Endothelial cell of umbilical vein (primary cell): ENCODE results near the gene ZFR2. TPM values are rescaled to one million over a fixed set of nuclear protein-coding genes. Genes with fewer than 3 reads are reported as not detected.

Experiments used
- Bru-seq: library from RNA; stranded (reverse); fragments of 400-500 nt; gene quantifications from one replicate; lab custom pipeline; 2021; lab: Mats Ljungman, UMichigan
- BruChase-seq, 2 experiments: library from RNA; stranded (reverse); fragments of 400-500 nt; gene quantifications; one replicate each; lab custom pipeline; 2021; lab: Mats Ljungman, UMichigan
- BruUV-seq: library from RNA; stranded (reverse); fragments of 400-500 nt; replicated peaks from 2 replicates; lab custom pipeline; 2021; lab: Mats Ljungman, UMichigan
- CTCF ChIA-PET: fragments of 300-600, 350-600 bp; sonication (Branson Sonifier 250); formaldehyde crosslinking; loops from one replicate; lab custom pipeline; 2021; ENCODE audit warnings: antibody characterized with exemption, inconsistent platforms; lab: Charles Lee
- POLR2A ChIA-PET: fragments of 300-600, 350-600 bp; sonication (Branson Sonifier 250); formaldehyde crosslinking; loops from one replicate; lab custom pipeline; 2021; ENCODE audit warnings: antibody characterized with exemption, inconsistent platforms; lab: Charles Lee
- DNase-seq: peaks from one replicate; pipeline ENCODE4 v3.0.0-alpha.2; 2011; ENCODE audit warnings: low read depth, low spot score
- FAIRE-seq: peaks from 2 replicates; lab custom pipeline; 2011; peaks lifted over from hg19 to GRCh38; lab: Jason Lieb, UNC
- H2AFZ ChIP-seq: 2 replicates; pipeline ENCODE4 v1.6.0; 2012; ENCODE audit warnings: low read depth, low read length, control low read depth, inconsistent platforms
- H3K27ac ChIP-seq: 2 replicates; pipeline ENCODE4 v1.5.1; 2011; ENCODE audit warnings: low read depth, mild to moderate bottlenecking, control low read depth, low read length, moderate library complexity; ENCODE audit not compliant: insufficient read depth
- H3K27me3 ChIP-seq, 2 experiments: 2 replicates each; pipeline versions ENCODE4 v1.6.0 to v1.6.1; 2011; ENCODE audit warnings: low read length in 2 of 2, mixed read lengths in 1 of 2; ENCODE audit not compliant: control insufficient read depth in 2 of 2, insufficient read depth in 2 of 2
- H3K36me3 ChIP-seq, 2 experiments: 2 replicates in 1 of 2; 3 replicates in 1 of 2; pipeline ENCODE4 v1.5.1; 2011; ENCODE audit warnings: low read length in 2 of 2, mild to moderate bottlenecking in 1 of 2, moderate library complexity in 1 of 2; ENCODE audit not compliant: control insufficient read depth in 2 of 2, insufficient read depth in 2 of 2; ENCODE audit errors: extremely low read depth in 1 of 2
- H3K4me1 ChIP-seq: 3 replicates; pipeline ENCODE4 v1.5.1; 2011; ENCODE audit warnings: mild to moderate bottlenecking, low read length; ENCODE audit not compliant: control insufficient read depth, insufficient read depth; ENCODE audit errors: extremely low read depth
- H3K4me2 ChIP-seq: 2 replicates; pipeline ENCODE4 v1.6.1; 2011; ENCODE audit warnings: low read length, control low read depth, mixed read lengths; ENCODE audit not compliant: insufficient read depth
- H3K4me3 ChIP-seq, 3 experiments: fragments of 200-600 bp in 1 of 3; sonication (generic), shearing (Covaris generic) in 1 of 3; replicated peaks in 1 of 3; 2 replicates each; pipeline ENCODE4 v1.5.1; 2011 to 2016; ENCODE audit warnings: control low read depth in 3 of 3, low read length in 3 of 3, mild to moderate bottlenecking in 2 of 3, inconsistent platforms in 1 of 3, low read depth in 1 of 3, moderate library complexity in 1 of 3; ENCODE audit not compliant: insufficient read depth in 1 of 3
- H3K79me2 ChIP-seq: 2 replicates; pipeline ENCODE4 v1.6.0; 2012; ENCODE audit warnings: low read length, inconsistent platforms; ENCODE audit not compliant: control insufficient read depth, insufficient read depth
- H3K9ac ChIP-seq: replicated peaks from 2 replicates; pipeline ENCODE3; 2011; ENCODE audit warnings: low read length, control low read depth; ENCODE audit not compliant: insufficient read depth; ENCODE audit errors: extremely low read depth
- H3K9me1 ChIP-seq: replicated peaks from 3 replicates; pipeline ENCODE4 v1.6.0; 2011; ENCODE audit warnings: mild to moderate bottlenecking, low read length; ENCODE audit not compliant: control insufficient read depth, insufficient read depth; ENCODE audit errors: extremely low read depth
- H3K9me3 ChIP-seq: replicated peaks from 2 replicates; pipeline ENCODE4 v1.5.1; 2012; ENCODE audit warnings: low read length, inconsistent platforms; ENCODE audit not compliant: control insufficient read depth, insufficient read depth
- H4K20me1 ChIP-seq: replicated peaks from 2 replicates; pipeline ENCODE3; 2011; ENCODE audit warnings: mild to moderate bottlenecking, low read length; ENCODE audit not compliant: control insufficient read depth, insufficient read depth; ENCODE audit errors: extremely low read depth
- EZH2 ChIP-seq: IDR thresholded peaks from 2 replicates; pipeline ENCODE4 v1.6.1; 2012; ENCODE audit warnings: borderline replicate concordance, low read depth, mild to moderate bottlenecking, moderate library complexity, low read length, inconsistent platforms; ENCODE audit not compliant: severe bottlenecking
- GATA2 ChIP-seq: IDR thresholded peaks from 2 replicates; pipeline ENCODE4 v1.7.0; 2011; ENCODE audit warnings: low read depth, mild to moderate bottlenecking, moderate library complexity, mixed read lengths, low read length; ENCODE audit not compliant: insufficient read length, insufficient read depth
- MYC ChIP-seq: IDR thresholded peaks from one replicate; pipeline ENCODE4 v1.6.1; 2011; ENCODE audit warnings: mild to moderate bottlenecking, low read depth, low read length
- POLR2A ChIP-seq: IDR thresholded peaks from 2 replicates; pipeline ENCODE4 v1.6.1; 2012; ENCODE audit warnings: low read depth, mild to moderate bottlenecking, control low read depth, low read length
- dilution Hi-C: fragments of 300-500 bp; cut with MboI; formaldehyde crosslinking; loops from one replicate; pipeline ENCODE4 v1.15.0; 2019; ENCODE audit warnings: low sequenced_read_pairs; ENCODE audit not compliant: extremely low pct_ligation_motif_present
- intact Hi-C: fragments of 100-400 bp; cut with micrococcal nuclease; formaldehyde crosslinking; loops from one replicate; pipeline ENCODE4 v1.10.0; 2022
- long read RNA-seq: library from polyadenylated mRNA; stranded (forward); transcript quantifications from one replicate; pipeline ENCODE4 v2.0.0, GENCODE V29; 2021
- polyA minus RNA-seq, 3 experiments: library from RNA; depleted of rRNA, polyadenylated mRNA; stranded (reverse); fragments of >200 nt; gene quantifications; 1 replicate in 1 of 3; 2 replicates in 2 of 3; pipeline ENCODE4 v1.2.3, GENCODE V29; 2011
- polyA plus RNA-seq, 4 experiments: library from polyadenylated mRNA; depleted of rRNA in 3 of 4; stranded (reverse) in 3 of 4; unstranded in 1 of 4; fragments of >200 nt; gene quantifications; 2 replicates each; pipeline versions ENCODE4 v1.2.1 to v1.2.3, GENCODE V29; 2011 to 2012; ENCODE audit warnings: missing spikeins in 1 of 4
- total RNA-seq: library from RNA; stranded (reverse); gene quantifications from 2 replicates; pipeline ENCODE4 v1.2.3, GENCODE V29; 2021

Gene ZFR2
- total RNA-seq: not detected in 2 replicates
- 0.11 TPM in 1 of 2 replicates, not detected in the other for polyA plus RNA-seq
- polyA plus RNA-seq (2011; cell fraction: cytosol; rRNA removed): 0.10 TPM in 1 of 2 replicates, not detected in the other
- not detected in 2 replicates for polyA plus RNA-seq (2011; cell fraction: nucleus; rRNA removed)
- not detected in 2 replicates for polyA plus RNA-seq (2012)
- not detected in 2 replicates for polyA minus RNA-seq
- polyA minus RNA-seq (2011; cell fraction: cytosol; rRNA and poly(A)+ RNA removed): 0.20 TPM
- not detected in 2 replicates for polyA minus RNA-seq (2011; cell fraction: nucleus; rRNA and poly(A)+ RNA removed)
- Bru-seq, nascent RNA: percentile 6 among the genes with signal in this experiment
- percentile 6 among the genes with signal in this experiment for BruChase-seq, experiment 1, labeled RNA remaining after a 6-hour chase
- not detected for BruChase-seq, experiment 2, labeled RNA remaining after a 2-hour chase
- long read RNA-seq: 0 reads

DNA sequence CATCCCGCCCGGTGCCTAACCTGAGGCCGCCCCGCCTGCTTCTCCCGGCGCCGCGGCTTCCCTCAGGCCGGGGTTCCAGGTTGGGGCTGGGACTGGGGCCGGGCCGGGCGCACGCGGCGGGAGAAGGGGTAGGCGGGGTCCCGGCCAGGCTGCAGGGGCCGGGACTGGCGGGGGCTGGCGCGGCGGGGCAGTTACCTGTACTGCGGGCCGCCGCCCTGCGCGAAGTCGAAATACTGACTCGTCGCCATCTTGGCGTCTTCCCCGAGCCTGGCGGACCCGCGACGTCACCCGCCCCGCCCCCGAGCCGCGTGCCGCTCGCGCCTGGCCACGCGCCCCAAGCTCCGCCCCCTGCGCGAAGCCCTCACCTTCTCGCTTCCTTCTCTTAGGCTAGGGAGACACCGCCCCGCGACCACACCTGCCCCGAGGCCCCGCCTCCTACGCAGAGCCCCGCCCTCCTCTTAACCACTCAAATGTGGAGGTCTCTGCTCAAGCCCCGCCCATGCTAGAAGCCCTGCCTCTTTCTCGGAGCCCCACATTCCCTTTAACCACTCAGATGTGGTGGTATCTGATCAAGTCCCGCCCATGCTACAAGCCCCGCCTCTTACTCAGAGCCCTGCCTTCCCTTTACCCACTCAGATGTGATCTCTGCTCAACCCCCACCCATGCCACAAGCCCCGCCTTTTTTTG, at the start of gene ZFR2:
Gene ZFR2, minus strand, starts transcription at position 269 of the 687 bp plus-strand sequence. Its CDS starts 21 bp downstream, at position 248.
- DNase-seq (no peak), FAIRE-seq (no peak)
- TF ChIP-seq MYC: no peak
- TF ChIP-seq EZH2: peak; percentile 45
- TF ChIP-seq GATA2: no peak
- Histone ChIP-seq H3K4me2 (no peak within 1 kb of the TSS), H3K9me3 (no peaks in the 10 kb centered on the region), H2AFZ (no peak within 1 kb of the TSS), H3K27ac (no peak within 1 kb of the TSS), H3K4me3 (no peak within 1 kb of the TSS), H3K79me2 (no peaks in the 10 kb centered on the region), H3K9ac (no peak within 1 kb of the TSS), H3K9me1 (no peaks in the 10 kb centered on the region), H3K27me3 (peaks cover 15 to 19% of the 10 kb centered on the region in 2 experiments), H3K4me1 (no peaks in the 10 kb centered on the region), H4K20me1 (no peaks in the 10 kb centered on the region), H3K36me3 (no peaks in the 10 kb centered on the region)
- CTCF ChIA-PET: interaction anchor here (1.6 kb wide), 1 partner anchor 47 kb away, joined by 3 read pairs; no protein-coding TSS in a partner anchor
- BruUV-seq: no TSS peak
- POLR2A ChIA-PET: no interaction called here
- intact Hi-C loops (no loop called here), dilution Hi-C loops (no loop called here)

DNA sequence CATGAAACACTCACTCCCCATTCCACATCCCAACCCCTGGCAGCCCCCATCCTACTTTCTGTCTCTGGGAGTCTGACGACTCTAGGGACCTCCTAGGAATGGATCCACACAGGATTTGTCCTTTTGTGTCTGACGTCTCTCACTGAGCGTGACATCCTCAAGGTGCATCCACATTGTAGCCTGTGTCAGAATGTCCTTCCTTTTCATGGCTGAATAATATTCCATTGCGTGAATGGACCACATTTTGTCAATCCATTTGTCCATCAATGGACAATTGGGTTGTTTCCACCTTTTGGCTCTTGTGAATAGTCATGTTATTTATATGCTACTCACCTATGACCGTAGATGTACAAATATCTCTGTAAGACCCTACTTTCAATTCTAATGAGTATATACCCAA, 47.2 kb upstream of the ZFR2 start:
- DNase-seq: no peak

More for the DNA sequence above, 47.2 kb upstream of the ZFR2 start:
- TF ChIP-seq POLR2A: no peak
- H3K36me3 ChIP-seq: no peaks in the 10 kb centered on the region
- no peaks in the 10 kb centered on the region for H3K27me3 ChIP-seq
- no peaks in the 10 kb centered on the region for H4K20me1 ChIP-seq
- intact Hi-C loops (no loop called here), dilution Hi-C loops (no loop called here)
- no TSS peak for BruUV-seq
- H3K4me2 ChIP-seq: no peak overlapping the region
- FAIRE-seq: no peak
- ChIA-PET CTCF (no interaction called here), POLR2A (no interaction called here)
- H3K27ac ChIP-seq: no peak overlapping the region
- no peak overlapping the region for H3K4me3 ChIP-seq
- H3K9ac ChIP-seq: no peak overlapping the region
- H2AFZ ChIP-seq: no peak overlapping the region
- H3K9me3 ChIP-seq: peaks cover 2% of the 10 kb centered on the region
- H3K4me1 ChIP-seq: no peaks in the 10 kb centered on the region
- no peaks in the 10 kb centered on the region for H3K9me1 ChIP-seq
- no peaks in the 10 kb centered on the region for H3K79me2 ChIP-seq
